ENCODE data around the gene HSD3B7.
"Not testable (repeated sequence)": the region's sequence is repeated elsewhere in the genome, so short reads cannot be mapped to it uniquely, and the experiment has no call there.

HSD3B7 gene

GRCh38 chr16:30984669-30985400 is at the start of gene HSD3B7:
TSS of gene HSD3B7 (plus strand) at chr16:30985207. CDS start at chr16:30985659, 452 bp downstream.
- peak; percentile 79 for DNase-seq

- DNase-seq = no peak
These were observed 47.3 kb upstream of the HSD3B7 start for GRCh38 chr16:30937692-30938091.

- DNase-seq = not testable (repeated sequence)
These were observed 45.4 kb upstream of the HSD3B7 start for GRCh38 chr16:30939571-30939970.

- DNase-seq = peak; percentile 63
These were observed 43.2 kb upstream of the HSD3B7 start for GRCh38 chr16:30941600-30942425.

- no peak for DNase-seq
These were observed 42.6 kb upstream of the HSD3B7 start for GRCh38 chr16:30942426-30942806.

GRCh38 chr16:30944352-30944751 is 40.7 kb upstream of the HSD3B7 start:
- no peak for DNase-seq

GRCh38 chr16:30946671-30947540 is 38.1 kb upstream of the HSD3B7 start:
- DNase-seq = no peak

GRCh38 chr16:30947541-30947858 is 37.5 kb upstream of the HSD3B7 start:
- no peak for DNase-seq

GRCh38 chr16:30947859-30948666 is 36.9 kb upstream of the HSD3B7 start:
- no peak for DNase-seq

- peak; percentile 30 for DNase-seq
These were observed 36.0 kb upstream of the HSD3B7 start, which contains the start of gene ORAI3 for GRCh38 chr16:30948667-30949649. TSS of gene ORAI3 (plus strand) at chr16:30949068. CDS start at chr16:30949290, 222 bp downstream.

GRCh38 chr16:30949650-30950515 is 35.1 kb upstream of the HSD3B7 start:
- DNase-seq = no peak

GRCh38 chr16:30950516-30951065 is 34.4 kb upstream of the HSD3B7 start:
- DNase-seq = no peak

GRCh38 chr16:30951193-30951592 is 33.8 kb upstream of the HSD3B7 start:
- DNase-seq = no peak

- DNase-seq = no peak
These were observed 33.3 kb upstream of the HSD3B7 start for GRCh38 chr16:30951750-30952149.

GRCh38 chr16:30953111-30953510 is 31.9 kb upstream of the HSD3B7 start:
- no peak for DNase-seq

- DNase-seq = peak; percentile 67
These were observed 31.4 kb upstream of the HSD3B7 start for GRCh38 chr16:30953511-30954124.

GRCh38 chr16:30954993-30955392 is 30.0 kb upstream of the HSD3B7 start:
- no peak for DNase-seq

- DNase-seq = peak; percentile 93
These were observed 28.2 kb upstream of the HSD3B7 start for GRCh38 chr16:30956601-30957455.

Data from activated naive CD4-positive, alpha-beta T cell treated with anti-CD3 and anti-CD28 coated beads, Interleukin-2, amount 50 U/mL, for 16 hours (primary cell).